ENCODE results near the gene KCTD3. TPM values are rescaled to one million over a fixed set of nuclear protein-coding genes. Genes with fewer than 3 reads are reported as not detected.

Gene KCTD3
- total and polyA plus RNA-seq, 2 of the 13 experiments (the other 11 are each of a cell fraction or from before 2014, with no cell fraction given): 49.8 to 68.1 TPM

- peak; percentile 33; the same call in 1 of the 2 replicates for TF ChIP-seq ZGPAT (CRISPR knock-in tag; IDR thresholded peaks at IDR 0.05)
- TF ChIP-seq TGIF2 (CRISPR knock-in tag; IDR thresholded peaks at IDR 0.05): no peak
- peak; percentile 50; the same call in 1 of the 2 replicates for TF ChIP-seq AHDC1 (CRISPR knock-in tag; IDR thresholded peaks at IDR 0.05; ENCODE audit: borderline replicate concordance)
- no peak for TF ChIP-seq ZNF432 (CRISPR knock-in tag; IDR thresholded peaks at IDR 0.05; ENCODE audit: borderline replicate concordance)
- no peak for TF ChIP-seq FOXK2 (IDR thresholded peaks at IDR 0.05)
- TF ChIP-seq ZNF17 (CRISPR knock-in tag; IDR thresholded peaks at IDR 0.05): no peak
- no peak for TF ChIP-seq HBP1 (CRISPR knock-in tag; IDR thresholded peaks at IDR 0.05; ENCODE audit: low read depth)
- no peak for TF ChIP-seq RARA (CRISPR knock-in tag; IDR thresholded peaks at IDR 0.05)
- TF ChIP-seq ZNF30 (CRISPR knock-in tag; IDR thresholded peaks at IDR 0.05): no peak
- no peak for TF ChIP-seq ZNF761 (CRISPR knock-in tag; conservative IDR thresholded peaks at IDR 0.05)
- TF ChIP-seq SMC3 (IDR thresholded peaks at IDR 0.05; ENCODE audit: low read length): no peak
- no peak for TF ChIP-seq SRSF9 (IDR thresholded peaks at IDR 0.05; ENCODE audit: borderline replicate concordance, insufficient read depth, low read depth, low read length, poor library complexity, severe bottlenecking)
- TF ChIP-seq MIER3 (CRISPR knock-in tag; IDR thresholded peaks at IDR 0.05; ENCODE audit: borderline replicate concordance): peak; percentile 43; the same call in 1 of the 2 replicates
- TF ChIP-seq DBP (CRISPR knock-in tag; IDR thresholded peaks at IDR 0.05; ENCODE audit: not compliant biosample characterization): no peak
- no peak; the same call in 1 of the 2 replicates for TF ChIP-seq ZNF710 (CRISPR knock-in tag; IDR thresholded peaks at IDR 0.05; ENCODE audit: borderline replicate concordance)
- TF ChIP-seq ZNF615 (CRISPR knock-in tag; IDR thresholded peaks at IDR 0.05; ENCODE audit: borderline replicate concordance): no peak
- TF ChIP-seq RXRB (CRISPR knock-in tag; IDR thresholded peaks at IDR 0.05; ENCODE audit: borderline replicate concordance): no peak
- TF ChIP-seq CBFB (CRISPR knock-in tag; IDR thresholded peaks at IDR 0.05): no peak
These were observed 69.3 kb downstream of the KCTD3 start (continued) for GRCh38 chr1:215636258-215636965.

Measured in HepG2 (cell line).